HepG2 (cell line): Measurements from ENCODE around the gene RNU7-1. TPM values are rescaled to one million over a fixed set of nuclear protein-coding genes. Genes with fewer than 3 reads are reported as not detected.

ENCODE experiments used
- ARID2 ChIP-seq: sonication (generic); formaldehyde crosslinking; IDR thresholded peaks from 2 replicates; pipeline ENCODE4 v1.8.1; 2022; ENCODE audit warnings: mild to moderate bottlenecking, missing genetic modification reagents, borderline replicate concordance
- DNMT3B ChIP-seq: conservative IDR thresholded peaks from 2 replicates; pipeline ENCODE4 v1.6.1; 2016; ENCODE audit warnings: missing biosample characterization, control low read depth
- FOXO4 ChIP-seq: sonication (generic); formaldehyde crosslinking; conservative IDR thresholded peaks from 2 replicates; pipeline ENCODE4 v1.8.1; 2023; ENCODE audit warnings: missing genetic modification reagents
- HMGA1 ChIP-seq: sonication (generic); formaldehyde crosslinking; conservative IDR thresholded peaks from 2 replicates; pipeline ENCODE4 v1.4.0; 2020; ENCODE audit warnings: missing genetic modification reagents
- JARID2 ChIP-seq: sonication (generic); formaldehyde crosslinking; IDR thresholded peaks from 2 replicates; pipeline ENCODE4 v1.8.1; 2023; ENCODE audit warnings: missing genetic modification reagents, inconsistent platforms; ENCODE audit not compliant: insufficient replicate concordance
- KAT8 ChIP-seq: IDR thresholded peaks from 2 replicates; pipeline ENCODE4 v1.6.1; 2016; ENCODE audit warnings: missing genetic modification reagents, missing compliant biosample characterization
- NCOA2 ChIP-seq: sonication (generic); formaldehyde crosslinking; IDR thresholded peaks from 2 replicates; pipeline ENCODE4 v1.8.0; 2022; ENCODE audit warnings: inconsistent platforms
- NFIC ChIP-seq: IDR thresholded peaks from 2 replicates; pipeline ENCODE4 v1.6.1; 2012; ENCODE audit warnings: mild to moderate bottlenecking, low read length, inconsistent platforms
- NR1H2 ChIP-seq: sonication (generic); formaldehyde crosslinking; IDR thresholded peaks from 2 replicates; pipeline ENCODE4 v1.8.1; 2022; ENCODE audit warnings: low read depth, missing genetic modification reagents, borderline replicate concordance
- RCOR2 ChIP-seq: IDR thresholded peaks from 2 replicates; pipeline ENCODE4 v1.6.1; 2016; ENCODE audit warnings: missing biosample characterization, missing genetic modification reagents
- SP1 ChIP-seq, 2 experiments: fragments of 450-650 bp in 1 of 2; sonication (generic) in 1 of 2; formaldehyde crosslinking in 1 of 2; IDR thresholded peaks; 2 replicates each; pipeline versions ENCODE4 v1.4.0 to v1.6.1; 2016 to 2020; ENCODE audit warnings: missing genetic modification reagents in 1 of 2
- TFDP1 ChIP-seq: IDR thresholded peaks from 2 replicates; pipeline ENCODE4 v1.6.1; 2016; ENCODE audit warnings: missing compliant biosample characterization, missing genetic modification reagents, borderline replicate concordance
- TRIM24 ChIP-seq: sonication (generic); formaldehyde crosslinking; IDR thresholded peaks from 2 replicates; pipeline ENCODE4 v1.8.0; 2022; ENCODE audit warnings: mild to moderate bottlenecking, missing genetic modification reagents
- WIZ ChIP-seq: sonication (generic); formaldehyde crosslinking; IDR thresholded peaks from 2 replicates; pipeline ENCODE4 v1.5.1; 2020; ENCODE audit warnings: mild to moderate bottlenecking, missing genetic modification reagents
- ZBTB21 ChIP-seq: sonication (generic); formaldehyde crosslinking; IDR thresholded peaks from 2 replicates; pipeline ENCODE4 v1.4.0; 2020; ENCODE audit warnings: missing genetic modification reagents
- ZNF160 ChIP-seq: sonication (generic); formaldehyde crosslinking; IDR thresholded peaks from 2 replicates; pipeline ENCODE4 v1.8.0; 2022; ENCODE audit warnings: mild to moderate bottlenecking, inconsistent platforms, missing genetic modification reagents
- ZNF484 ChIP-seq: sonication (generic); formaldehyde crosslinking; IDR thresholded peaks from 2 replicates; pipeline ENCODE4 v1.5.1; 2020; ENCODE audit warnings: mild to moderate bottlenecking, low read depth, missing genetic modification reagents, borderline replicate concordance
- ZNF503 ChIP-seq: sonication (generic); formaldehyde crosslinking; IDR thresholded peaks from 2 replicates; pipeline ENCODE4 v1.4.0; 2020; ENCODE audit warnings: missing genetic modification reagents
- ZNF724P ChIP-seq: sonication (generic); formaldehyde crosslinking; IDR thresholded peaks from 2 replicates; pipeline ENCODE4 v1.8.0; 2022; ENCODE audit warnings: missing genetic modification reagents, borderline replicate concordance
- polyA plus RNA-seq, 8 experiments: library from polyadenylated mRNA; depleted of rRNA in 3 of 8; stranded (reverse) in 7 of 8; unstranded in 1 of 8; fragments of >200 nt; fragmentation: Illumina TruSeq in 4 of 8; extraction: Trizol in 4 of 8; gene quantifications; 2 replicates each; pipeline versions ENCODE4 v1.2.1 to v1.2.3, GENCODE V29; 2011 to 2016; ENCODE audit warnings: low read depth in 4 of 8, missing spikeins in 1 of 8, mixed read lengths in 1 of 8; ENCODE audit not compliant: insufficient read depth in 1 of 8
- total RNA-seq, 5 experiments: library from RNA; depleted of rRNA; stranded (reverse); fragments of >200 nt; fragmentation: Illumina TruSeq; extraction: Trizol; gene quantifications; 2 replicates each; pipeline ENCODE4 v1.2.3, GENCODE V29; 2016; ENCODE audit warnings: low read depth in 1 of 5
- TF ChIP-seq, protein P1 (sequence below): IDR thresholded peaks from 2 replicates; pipeline ENCODE4 v1.4.0; 2020; ENCODE audit warnings: mild to moderate bottlenecking, missing genetic modification reagents

The RNU7-1 gene
- total and polyA plus RNA-seq, 2 of the 13 experiments (the other 11 are each of a cell fraction or from before 2014, with no cell fraction given): not detected

- no peak for TF ChIP-seq WIZ (CRISPR knock-in tag)
- TF ChIP-seq NR1H2 (CRISPR knock-in tag): no peak
- no peak for TF ChIP-seq ZNF160 (CRISPR knock-in tag)
- no peak for TF ChIP-seq ZBTB21 (CRISPR knock-in tag)
- no peak for TF ChIP-seq SP1 (IDR thresholded peaks at IDR 0.05)
- TF ChIP-seq SP1 (CRISPR knock-in tag; IDR thresholded peaks at IDR 0.05): peak; percentile 60; the same call in 1 of the 2 replicates
- TF ChIP-seq DNMT3B (CRISPR knock-in tag): no peak
- TF ChIP-seq RCOR2 (CRISPR knock-in tag): no peak
- TF ChIP-seq FOXO4 (CRISPR knock-in tag): no peak
- TF ChIP-seq, protein P1, sequence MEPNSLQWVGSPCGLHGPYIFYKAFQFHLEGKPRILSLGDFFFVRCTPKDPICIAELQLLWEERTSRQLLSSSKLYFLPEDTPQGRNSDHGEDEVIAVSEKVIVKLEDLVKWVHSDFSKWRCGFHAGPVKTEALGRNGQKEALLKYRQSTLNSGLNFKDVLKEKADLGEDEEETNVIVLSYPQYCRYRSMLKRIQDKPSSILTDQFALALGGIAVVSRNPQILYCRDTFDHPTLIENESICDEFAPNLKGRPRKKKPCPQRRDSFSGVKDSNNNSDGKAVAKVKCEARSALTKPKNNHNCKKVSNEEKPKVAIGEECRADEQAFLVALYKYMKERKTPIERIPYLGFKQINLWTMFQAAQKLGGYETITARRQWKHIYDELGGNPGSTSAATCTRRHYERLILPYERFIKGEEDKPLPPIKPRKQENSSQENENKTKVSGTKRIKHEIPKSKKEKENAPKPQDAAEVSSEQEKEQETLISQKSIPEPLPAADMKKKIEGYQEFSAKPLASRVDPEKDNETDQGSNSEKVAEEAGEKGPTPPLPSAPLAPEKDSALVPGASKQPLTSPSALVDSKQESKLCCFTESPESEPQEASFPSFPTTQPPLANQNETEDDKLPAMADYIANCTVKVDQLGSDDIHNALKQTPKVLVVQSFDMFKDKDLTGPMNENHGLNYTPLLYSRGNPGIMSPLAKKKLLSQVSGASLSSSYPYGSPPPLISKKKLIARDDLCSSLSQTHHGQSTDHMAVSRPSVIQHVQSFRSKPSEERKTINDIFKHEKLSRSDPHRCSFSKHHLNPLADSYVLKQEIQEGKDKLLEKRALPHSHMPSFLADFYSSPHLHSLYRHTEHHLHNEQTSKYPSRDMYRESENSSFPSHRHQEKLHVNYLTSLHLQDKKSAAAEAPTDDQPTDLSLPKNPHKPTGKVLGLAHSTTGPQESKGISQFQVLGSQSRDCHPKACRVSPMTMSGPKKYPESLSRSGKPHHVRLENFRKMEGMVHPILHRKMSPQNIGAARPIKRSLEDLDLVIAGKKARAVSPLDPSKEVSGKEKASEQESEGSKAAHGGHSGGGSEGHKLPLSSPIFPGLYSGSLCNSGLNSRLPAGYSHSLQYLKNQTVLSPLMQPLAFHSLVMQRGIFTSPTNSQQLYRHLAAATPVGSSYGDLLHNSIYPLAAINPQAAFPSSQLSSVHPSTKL (CRISPR knock-in tag): 0 out of 2 replicates have a peak, but pooled peaks have one; percentile 7
- no peak for TF ChIP-seq HMGA1 (CRISPR knock-in tag)
- TF ChIP-seq ZNF503 (CRISPR knock-in tag): no peak
- TF ChIP-seq ZNF724P (CRISPR knock-in tag): no peak
- no peak for TF ChIP-seq TRIM24 (CRISPR knock-in tag)
- TF ChIP-seq ARID2 (CRISPR knock-in tag): no peak
- no peak for TF ChIP-seq NFIC
- no peak for TF ChIP-seq TFDP1 (CRISPR knock-in tag)
- no peak for TF ChIP-seq NCOA2
- no peak for TF ChIP-seq KAT8 (CRISPR knock-in tag)
- TF ChIP-seq ZNF484 (CRISPR knock-in tag): no peak
- no peak for TF ChIP-seq JARID2
Measured at GRCh38 chr12:6899837-6900519, 43.6 kb upstream of the RNU7-1 start (continued).
